Spleen (tissue), 11 donors: ENCODE measurements around the gene LRP1B. TPM values are rescaled to one million over a fixed set of nuclear protein-coding genes. Genes with fewer than 3 reads are reported as not detected.

Experiments used
- DNase-seq: peaks from one replicate; pipeline ENCODE4 v3.0.0-alpha.2; 2020
- H3K27ac ChIP-seq, 8 donors: fragments of 200-600 bp; sonication (generic) in 7 of 8; 1 replicate in 4 of 8; 2 replicates in 4 of 8; pipeline versions ENCODE4 v1.5.0 to v1.8.0; 2016 to 2021; ENCODE audit warnings: inconsistent platforms in 4 of 8, mild to moderate bottlenecking in 4 of 8, moderate library complexity in 1 of 8
- H3K27me3 ChIP-seq, 7 donors: fragments of 200-600 bp; sonication (generic) in 6 of 7; replicated peaks in 1 of 7; 1 replicate in 4 of 7; 2 replicates in 3 of 7; pipeline versions ENCODE4 v1.5.0 to v1.8.0; 2016 to 2021; ENCODE audit warnings: inconsistent platforms in 3 of 7, mild to moderate bottlenecking in 1 of 7
- H3K36me3 ChIP-seq, 6 donors: fragments of 200-600 bp; sonication (generic) in 5 of 6; 1 replicate in 4 of 6; 2 replicates in 2 of 6; pipeline versions ENCODE4 v1.5.0 to v1.8.0; 2016 to 2021; ENCODE audit warnings: inconsistent platforms in 2 of 6
- H3K4me1 ChIP-seq, 6 donors: fragments of 200-600 bp; sonication (generic) in 5 of 6; 1 replicate in 3 of 6; 2 replicates in 3 of 6; pipeline versions ENCODE4 v1.5.0 to v1.8.0; 2016 to 2021; ENCODE audit warnings: inconsistent platforms in 3 of 6
- H3K4me3 ChIP-seq, 8 donors: fragments of 200-600 bp; sonication (generic) in 7 of 8; 1 replicate in 4 of 8; 2 replicates in 4 of 8; pipeline versions ENCODE4 v1.5.0 to v1.8.0; 2016 to 2021; ENCODE audit warnings: inconsistent platforms in 4 of 8, mild to moderate bottlenecking in 4 of 8, moderate library complexity in 2 of 8
- H3K9me3 ChIP-seq, 8 donors: fragments of 200-600 bp; sonication (generic) in 7 of 8; 1 replicate in 4 of 8; 2 replicates in 4 of 8; pipeline versions ENCODE4 v1.5.0 to v1.8.0; 2016 to 2021; ENCODE audit warnings: inconsistent platforms in 4 of 8
- CTCF ChIP-seq, 11 experiments: fragments of 200-600 bp in 7 of 11; fragments of 450-650 bp in 4 of 11; sonication (generic) in 4 of 11; IDR thresholded peaks in 8 of 11; conservative IDR thresholded peaks in 3 of 11; 1 replicate in 7 of 11; 2 replicates in 4 of 11; pipeline versions ENCODE4 v1.4.0 to v1.8.0; 2016 to 2021; ENCODE audit warnings: antibody characterized with exemption in 11 of 11, inconsistent platforms in 4 of 11, mild to moderate bottlenecking in 1 of 11
- POLR2A ChIP-seq, 3 donors: fragments of 450-650 bp; IDR thresholded peaks; one replicate each; pipeline ENCODE4 v1.5.1; 2017; ENCODE audit warnings: antibody characterized with exemption in 3 of 3, mild to moderate bottlenecking in 1 of 3
- POLR2AphosphoS5 ChIP-seq, 3 donors: sonication (generic); formaldehyde crosslinking; IDR thresholded peaks; one replicate each; pipeline ENCODE4 v1.5.1; 2017; ENCODE audit warnings: antibody characterized with exemption in 3 of 3
- WGBS, 5 donors: extraction: QIAGEN DNeasy Blood & Tissue Kit in 3 of 5; methylation state at CpG; one replicate each; pipeline versions ENCODE4 v1.1.5 to v1.1.7; 2013 to 2018; 5-methylcytosine and 5-hydroxymethylcytosine counted together
- intact Hi-C: fragments of 100-400 bp; cut with DNase I; formaldehyde crosslinking; loops from one replicate; pipeline ENCODE4 v1.15.0; 2023; ENCODE audit warnings: low total_unique reads
- polyA plus RNA-seq, 3 donors: library from polyadenylated mRNA; stranded (reverse); fragments of 200-250 nt; gene quantifications; one replicate each; pipeline ENCODE4 v1.2.1, GENCODE V29; 2013
- total RNA-seq, 7 donors: library from RNA; depleted of rRNA in 3 of 7; stranded (reverse); fragments of >200 nt in 3 of 7; fragmentation: NEBNext Ultra II Directional in 4 of 7; extraction: Animal tissue kit (Norgen Biotek cat#: 25700) in 4 of 7; gene quantifications; one replicate each; pipeline versions ENCODE4 v1.1.0 to v1.2.1, GENCODE V29; 2016 to 2021
- donor health status: healthy with polysubstance abuse.
- donor health status: DM: no; HTN: no; CAD: no; lungs with moderate emphysema.
- donor health status: DM: no; HTN: no; CAD: no.
- donor health status: Bipolar disorder and iron deficiency.
- donor health status: healthy.
- donor health status: DM: no; HTN: no; CAD: no.
- donor health status: DM: yes; HTN: yes; CAD: no.

LRP1B gene
- total and polyA plus RNA-seq, 10 donors: 0.02 to 0.85 (median 0.08) TPM; not detected in 2

DNA sequence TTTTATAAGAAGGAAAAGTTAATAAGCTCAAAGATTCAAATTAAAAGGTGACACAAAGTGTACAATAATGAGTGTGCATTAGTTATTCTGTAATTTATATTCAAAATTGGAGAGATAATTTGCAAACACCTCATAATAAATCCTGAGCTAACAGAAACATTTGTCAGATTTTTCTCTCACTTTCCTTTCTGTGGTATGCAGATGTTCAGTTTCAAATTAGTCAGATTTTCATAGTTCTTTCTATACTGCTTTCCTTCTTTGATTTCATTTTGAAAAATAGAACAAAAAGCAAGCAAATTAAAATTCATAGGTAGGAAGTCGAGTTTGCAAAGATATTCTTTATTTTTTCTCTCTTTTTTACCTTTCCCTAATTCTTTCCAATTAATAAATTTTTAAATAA lies 1930.5 kb downstream of the LRP1B start:
- no peak for DNase-seq
- Histone ChIP-seq H3K27ac (no peak overlapping the region), H3K9me3 (peaks cover 0 to 13% (median 0%) of the 10 kb centered on the region in 8 donors), H3K36me3 (no peaks in the 10 kb centered on the region), H3K4me1 (no peaks in the 10 kb centered on the region), H3K27me3 (no peaks in the 10 kb centered on the region), H3K4me3 (no peak overlapping the region)
- intact Hi-C loops: no loop called here
- WGBS, 5 donors: 33 to 52% (median 44%) methylated on average over 1 of the region's 1 CpG
- TF ChIP-seq CTCF (IDR thresholded peaks at IDR 0.05 in 8 of 11, conservative IDR thresholded peaks at IDR 0.05 in 3 of 11) (no peak), POLR2A (IDR thresholded peaks at IDR 0.05) (no peak), POLR2AphosphoS5 (IDR thresholded peaks at IDR 0.05) (no peak)

DNA sequence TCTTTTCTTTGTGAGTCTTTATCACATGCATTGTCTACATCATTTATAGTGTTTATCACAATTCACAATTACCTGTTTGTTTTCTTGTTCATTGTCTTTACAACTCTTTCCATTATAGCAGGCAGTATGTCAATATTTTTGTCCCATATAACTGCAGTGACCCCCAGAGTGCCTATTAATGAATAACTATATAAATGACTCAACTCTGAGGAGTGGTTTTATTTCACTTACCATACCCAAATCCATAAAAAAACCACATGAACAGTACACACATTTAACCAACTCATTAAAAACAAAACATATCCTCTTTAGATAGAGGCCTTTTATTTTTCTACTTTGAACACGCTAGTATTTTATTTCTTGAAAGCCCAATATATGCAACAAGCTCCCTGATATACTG lies 1931.5 kb downstream of the LRP1B start:
- DNase-seq: no peak
- intact Hi-C loops: no loop called here
- Histone ChIP-seq H3K4me3 (no peak overlapping the region), H3K36me3 (no peaks in the 10 kb centered on the region), H3K9me3 (peaks cover 0 to 13% (median 0%) of the 10 kb centered on the region in 8 donors), H3K27me3 (no peaks in the 10 kb centered on the region), H3K27ac (no peak overlapping the region), H3K4me1 (no peaks in the 10 kb centered on the region)
- WGBS, 5 donors: 3 to 85% (median 80%) methylated on average over 1 of the region's 1 CpG
- no peak for TF ChIP-seq POLR2A (IDR thresholded peaks at IDR 0.05)
- TF ChIP-seq CTCF (IDR thresholded peaks at IDR 0.05 in 8 of 11, conservative IDR thresholded peaks at IDR 0.05 in 3 of 11): no peak
- no peak for TF ChIP-seq POLR2AphosphoS5 (IDR thresholded peaks at IDR 0.05)

- no peak for DNase-seq
- H3K4me3 ChIP-seq: no peak overlapping the region
- intact Hi-C loops: no loop called here
- no peak overlapping the region for H3K27ac ChIP-seq
- TF ChIP-seq POLR2AphosphoS5 (IDR thresholded peaks at IDR 0.05) (no peak), CTCF (IDR thresholded peaks at IDR 0.05 in 8 of 11, conservative IDR thresholded peaks at IDR 0.05 in 3 of 11) (no peak), POLR2A (IDR thresholded peaks at IDR 0.05) (no peak)
- 73 to 88% (median 78%) methylated on average over 4 of the region's 4 CpGs for WGBS, 5 donors
- no peaks in the 10 kb centered on the region for H3K4me1 ChIP-seq
- peaks cover 0 to 4% (median 0%) of the 10 kb centered on the region in 8 donors for H3K9me3 ChIP-seq
- no peaks in the 10 kb centered on the region for H3K27me3 ChIP-seq
- no peaks in the 10 kb centered on the region for H3K36me3 ChIP-seq
Measured at GRCh38 chr2:140187086-140187485, 1943.7 kb downstream of the LRP1B start.

- no peaks in the 10 kb centered on the region for H3K36me3 ChIP-seq
- H3K4me3 ChIP-seq: no peak overlapping the region
- WGBS, 5 donors: 66 to 91% (median 78%) methylated on average over 4 of the region's 4 CpGs
- H3K27ac ChIP-seq: no peak overlapping the region
- peaks cover 0 to 4% (median 0%) of the 10 kb centered on the region in 8 donors for H3K9me3 ChIP-seq
- H3K27me3 ChIP-seq: no peaks in the 10 kb centered on the region
- intact Hi-C loops: no loop called here
- no peak for TF ChIP-seq POLR2A (IDR thresholded peaks at IDR 0.05)
- no peak for TF ChIP-seq CTCF (IDR thresholded peaks at IDR 0.05 in 8 of 11, conservative IDR thresholded peaks at IDR 0.05 in 3 of 11)
- no peak for TF ChIP-seq POLR2AphosphoS5 (IDR thresholded peaks at IDR 0.05)
- DNase-seq: no peak
- H3K4me1 ChIP-seq: no peaks in the 10 kb centered on the region
Measured at GRCh38 chr2:140186313-140186712, 1944.5 kb downstream of the LRP1B start.
